Suppressor macrophage treated with lipopolysaccharide for 4 hours (primary cell): ENCODE results near the gene ECEL1.
"Not testable (repeated sequence)": the region's sequence is repeated elsewhere in the genome, so short reads cannot be mapped to it uniquely, and the experiment has no call there.

Experiments
- DNase-seq: peaks from one replicate; pipeline ENCODE4 v3.0.0-alpha.2; 2020

ECEL1 gene

DNA sequence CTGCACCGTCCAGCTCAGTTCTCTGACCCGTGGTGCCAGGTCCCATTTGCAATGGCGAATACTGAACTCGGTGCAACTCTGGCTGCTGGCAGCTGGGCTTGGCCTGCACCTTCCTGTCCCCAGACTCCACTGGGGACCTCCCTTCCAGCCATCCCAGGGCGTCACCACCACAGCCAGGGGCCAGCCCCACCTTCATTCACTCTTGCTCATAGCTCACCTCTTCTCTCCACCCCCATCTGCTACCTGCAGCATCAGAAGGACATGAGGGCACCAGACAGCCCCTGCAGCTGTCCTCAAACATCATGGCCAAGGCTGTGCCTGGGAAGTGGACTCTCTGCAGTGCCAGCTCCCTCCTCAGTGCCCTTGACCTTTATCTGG, 47.9 kb downstream of the ECEL1 start:
- no peak for DNase-seq

DNA sequence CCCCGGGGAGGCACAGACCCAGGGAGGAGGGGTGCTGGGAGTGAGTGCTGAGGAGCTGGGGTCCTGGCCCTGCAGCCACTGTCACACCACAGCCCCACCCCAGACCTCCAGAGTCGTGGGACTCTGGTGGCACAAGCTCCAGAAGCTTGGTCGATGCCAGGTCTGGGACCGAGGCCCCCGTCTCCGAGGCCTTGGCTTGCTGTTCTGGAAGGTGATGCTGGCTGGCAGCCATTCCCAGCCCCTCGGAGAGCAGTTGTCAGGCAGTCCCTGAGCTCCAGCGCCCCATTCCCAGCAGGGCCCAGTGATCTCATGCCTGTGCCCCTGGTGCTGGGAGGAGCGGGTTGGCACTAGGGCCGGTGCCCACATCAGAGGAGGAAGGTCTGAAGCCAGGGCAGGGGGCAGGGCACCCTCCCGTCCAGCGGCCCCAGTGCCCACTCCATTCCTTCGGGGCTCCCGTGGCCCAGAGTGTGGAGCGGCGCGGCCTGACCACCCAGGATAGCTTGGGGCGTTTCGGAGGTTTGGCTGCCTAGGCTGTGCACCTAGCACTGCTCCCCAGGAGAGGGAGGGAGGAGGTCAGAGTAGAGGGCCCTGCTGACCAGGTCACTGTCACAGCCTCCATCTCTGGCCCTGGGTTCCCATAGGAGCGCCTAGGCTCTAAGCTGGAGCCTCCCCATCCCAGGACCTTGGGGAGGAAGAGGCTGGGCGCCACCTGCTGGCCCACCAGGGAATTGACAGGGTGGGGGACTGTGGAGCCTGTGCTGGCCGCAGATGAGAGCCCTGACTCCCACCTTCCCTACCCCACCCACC, 48.5 kb downstream of the ECEL1 start:
- DNase-seq = peak; percentile 45

DNA sequence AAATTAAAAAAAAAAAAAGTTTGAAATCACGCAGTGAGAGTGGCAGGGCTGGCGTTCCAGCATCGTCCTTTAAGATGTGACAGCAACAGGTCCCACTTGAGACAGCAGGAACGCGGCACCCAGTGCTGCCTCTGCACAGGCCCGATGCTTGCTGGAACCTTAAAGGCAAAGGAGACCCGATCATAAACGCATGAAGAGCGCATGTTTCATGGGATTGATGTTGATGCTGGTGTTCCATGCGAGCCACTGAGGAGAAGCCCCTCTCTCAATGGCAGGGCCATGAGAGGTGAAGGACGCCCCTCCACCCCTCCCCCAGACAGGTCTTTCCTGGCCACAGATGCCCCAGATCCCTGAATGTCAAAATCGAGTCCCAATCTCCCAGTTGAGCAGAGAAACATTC, 49.5 kb downstream of the ECEL1 start:
- no peak for DNase-seq

DNA sequence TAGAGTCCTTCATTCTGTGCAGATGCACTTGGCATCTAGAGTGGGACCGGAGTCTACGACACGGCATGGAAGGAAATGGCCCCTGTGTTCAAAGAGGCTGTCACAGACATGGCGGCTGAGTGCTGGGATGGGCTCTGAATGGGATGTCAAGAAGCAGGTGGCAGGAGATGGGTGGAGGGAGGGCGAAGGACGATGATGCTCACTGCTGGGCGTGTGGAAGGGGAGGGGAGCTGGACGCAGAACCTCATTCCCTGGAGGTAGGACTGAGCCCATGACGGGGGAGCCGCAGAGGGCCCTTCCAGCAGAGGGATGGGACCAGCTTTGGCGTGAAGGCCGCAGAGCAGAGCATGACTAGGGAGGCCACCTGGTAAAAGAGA, 50.5 kb downstream of the ECEL1 start:
- DNase-seq = no peak

DNA sequence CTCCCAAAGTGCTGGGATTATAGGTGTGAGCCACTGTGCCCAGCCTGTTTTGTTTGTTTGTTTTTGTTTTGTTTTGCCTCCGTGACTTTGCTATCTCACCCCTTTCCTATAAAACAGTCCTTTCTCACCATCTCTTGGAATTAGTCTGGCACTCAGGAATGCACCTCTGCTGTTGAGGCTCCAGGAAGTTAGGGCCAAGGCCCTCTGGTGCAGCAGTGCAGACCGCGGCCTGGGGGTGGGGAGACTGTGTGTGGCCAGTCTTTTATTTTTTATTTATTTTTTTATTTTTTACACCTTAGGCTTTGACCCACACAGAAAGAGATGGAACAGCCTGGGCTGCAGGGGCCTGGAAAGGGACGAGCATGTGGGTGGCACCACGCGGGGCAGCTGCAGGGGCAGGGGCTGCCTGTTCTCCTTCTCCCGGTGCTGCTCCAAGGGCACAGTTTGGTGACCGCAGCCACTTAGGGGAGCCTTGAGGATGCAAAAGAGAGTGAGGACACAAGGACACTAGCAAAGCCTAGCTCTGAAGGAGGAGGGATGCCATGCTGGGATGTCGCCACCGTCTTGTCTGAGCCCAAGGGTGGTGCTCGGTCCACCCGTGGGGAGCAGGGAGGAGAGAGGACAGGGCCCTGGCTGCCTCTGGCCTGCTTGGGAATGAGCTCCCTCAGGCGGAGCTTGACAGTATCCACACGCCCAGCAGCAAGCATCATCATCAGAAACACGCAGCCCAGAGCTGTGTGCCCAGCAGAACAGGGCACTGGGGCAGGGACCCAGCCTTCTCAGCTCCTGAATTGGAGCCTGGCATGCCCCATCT, 51.0 kb downstream of the ECEL1 start:
- no peak for DNase-seq

DNA sequence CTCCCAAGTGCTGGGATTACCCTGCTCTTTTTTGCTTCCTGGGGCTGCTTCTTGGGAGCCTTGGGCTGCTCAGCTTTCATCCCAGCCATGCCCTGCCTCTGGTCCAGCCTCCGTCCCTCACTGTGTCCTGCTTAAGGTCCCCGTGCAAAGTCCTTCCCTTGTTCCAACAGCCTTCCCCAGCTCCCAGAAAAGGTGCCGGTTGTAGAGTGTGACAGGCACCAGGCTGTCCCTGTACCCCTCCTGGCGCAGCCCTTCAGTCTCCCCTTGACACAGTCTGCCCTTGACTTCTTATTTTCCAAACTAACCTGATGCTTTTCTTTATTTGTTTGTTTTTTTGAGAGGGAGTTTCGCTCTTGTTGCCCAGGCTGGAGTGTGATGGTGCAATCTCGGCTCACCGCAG, 51.8 kb downstream of the ECEL1 start:
- no peak for DNase-seq

DNA sequence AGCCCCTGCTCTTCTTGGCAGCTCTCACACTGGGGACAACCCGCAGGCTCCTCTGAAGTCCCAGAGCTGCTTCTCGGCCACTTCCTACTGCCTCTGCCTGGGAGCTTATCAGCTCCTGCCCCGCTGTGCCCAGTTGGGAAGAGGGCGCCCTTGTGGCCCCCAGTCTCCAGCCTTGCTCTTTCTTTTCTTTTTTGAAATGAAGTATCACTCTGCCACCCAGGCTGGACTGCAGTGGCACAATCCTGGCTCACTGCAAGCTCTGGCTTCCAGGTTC, 52.3 kb downstream of the ECEL1 start:
- no peak for DNase-seq

DNA sequence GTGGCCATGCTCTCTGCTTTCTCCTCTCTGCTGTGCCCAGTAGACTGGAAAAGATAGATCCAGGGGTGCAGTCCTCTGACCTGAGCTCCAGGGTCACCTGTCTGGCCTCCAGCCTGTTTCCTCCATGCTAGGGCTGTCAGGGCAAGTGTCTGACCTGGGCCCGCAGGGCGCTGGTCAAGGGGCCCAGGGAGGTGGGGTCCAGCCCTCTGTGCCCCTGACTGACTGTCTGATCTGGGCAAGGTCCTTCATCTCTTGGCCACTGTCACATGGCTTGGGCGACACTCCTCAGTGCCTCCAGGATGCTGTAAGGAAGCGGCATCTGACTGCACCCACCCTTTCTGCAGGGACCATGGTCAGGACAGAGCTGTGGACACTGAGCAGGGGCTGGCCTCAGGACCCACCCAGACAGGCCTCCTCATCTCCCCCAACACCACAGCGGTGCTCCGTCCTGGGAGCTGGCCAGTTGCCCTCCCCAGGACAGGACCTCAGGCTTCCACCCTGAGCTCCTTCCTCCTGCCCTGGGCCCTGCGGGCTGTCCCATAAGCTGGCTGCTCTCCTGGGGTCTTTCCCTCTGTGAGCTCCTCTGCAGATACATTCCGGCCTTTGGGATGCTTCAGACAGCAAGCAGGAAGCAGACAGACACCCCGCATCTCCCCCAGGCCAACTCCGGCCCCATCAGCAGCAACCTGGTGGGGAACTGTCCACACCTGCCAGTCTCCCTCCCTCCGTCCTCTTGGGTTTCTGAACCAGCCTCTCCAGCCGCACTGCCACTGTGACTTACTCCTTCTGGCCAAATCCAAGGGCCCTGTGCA, 52.9 kb downstream of the ECEL1 start:
- no peak for DNase-seq

DNA sequence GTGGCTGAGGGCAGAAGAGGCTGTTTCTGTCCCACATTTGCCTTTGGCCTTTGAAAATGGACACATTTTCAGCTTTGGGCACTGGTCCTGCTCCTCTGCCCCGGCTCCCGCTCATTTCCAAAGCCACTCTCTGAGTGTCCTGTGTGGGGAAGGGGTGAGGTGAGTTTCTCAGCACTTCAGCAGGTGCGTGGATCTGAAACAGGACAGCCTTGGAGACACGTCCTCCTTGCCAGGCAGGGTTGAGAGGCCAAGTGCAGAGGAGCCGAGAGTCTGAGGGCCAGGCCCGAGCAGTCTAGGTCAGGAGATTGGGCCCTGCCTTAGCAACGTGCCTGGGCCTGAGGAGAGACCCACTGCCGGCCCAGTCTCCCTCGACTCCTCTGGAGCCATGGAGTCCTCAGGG, 53.5 kb downstream of the ECEL1 start:
- no peak for DNase-seq

DNA sequence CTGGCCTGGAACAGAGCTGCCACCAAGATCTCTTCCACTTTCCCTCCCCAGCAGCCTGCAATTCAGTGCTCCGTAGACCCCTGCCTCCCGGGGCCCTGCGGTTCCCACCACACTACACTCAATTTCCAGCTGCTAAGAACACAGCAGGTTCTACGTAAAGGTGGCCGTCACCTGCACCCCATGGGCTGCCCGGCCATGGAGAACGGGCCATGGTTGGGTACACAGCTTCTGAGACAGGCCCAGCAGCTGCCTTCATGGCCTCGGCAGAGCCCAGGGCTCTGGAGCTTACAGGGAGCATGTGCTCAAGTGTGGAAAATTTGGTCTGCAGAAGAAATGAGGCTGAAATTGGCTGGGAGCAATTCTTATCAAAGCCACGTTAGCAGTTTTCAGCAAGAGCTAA, 54.0 kb downstream of the ECEL1 start:
- DNase-seq = not testable (repeated sequence)

DNA sequence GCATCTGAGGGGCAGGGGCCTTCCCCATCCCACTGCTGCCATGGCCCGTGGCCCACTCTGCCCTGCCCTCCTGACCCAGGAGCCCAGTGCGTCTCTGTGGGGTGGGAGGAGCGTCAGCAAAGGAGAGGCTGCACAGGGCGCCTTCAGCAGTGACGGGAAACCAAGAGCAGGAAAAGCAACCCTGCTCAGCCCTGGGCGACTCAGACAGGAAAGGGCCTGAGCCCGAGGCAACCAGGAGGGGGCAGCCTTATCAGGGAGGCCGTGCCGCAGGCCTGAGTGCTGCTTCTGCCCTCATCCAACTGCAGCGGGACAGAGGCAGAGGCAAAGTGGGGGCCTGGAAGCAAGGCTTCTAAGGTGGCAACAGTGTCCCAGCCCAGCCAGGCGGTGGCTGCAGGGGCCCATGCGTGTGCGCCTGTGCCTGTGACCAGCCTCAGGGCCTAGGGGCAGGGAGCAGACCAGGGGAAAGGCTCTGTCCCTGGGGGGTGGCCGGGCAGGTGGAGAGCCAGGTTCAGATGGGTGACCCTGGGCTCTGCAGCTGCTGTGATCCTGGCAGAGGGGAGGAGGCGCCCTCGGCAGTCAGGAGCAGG, 54.9 kb downstream of the ECEL1 start:
- no peak for DNase-seq

DNA sequence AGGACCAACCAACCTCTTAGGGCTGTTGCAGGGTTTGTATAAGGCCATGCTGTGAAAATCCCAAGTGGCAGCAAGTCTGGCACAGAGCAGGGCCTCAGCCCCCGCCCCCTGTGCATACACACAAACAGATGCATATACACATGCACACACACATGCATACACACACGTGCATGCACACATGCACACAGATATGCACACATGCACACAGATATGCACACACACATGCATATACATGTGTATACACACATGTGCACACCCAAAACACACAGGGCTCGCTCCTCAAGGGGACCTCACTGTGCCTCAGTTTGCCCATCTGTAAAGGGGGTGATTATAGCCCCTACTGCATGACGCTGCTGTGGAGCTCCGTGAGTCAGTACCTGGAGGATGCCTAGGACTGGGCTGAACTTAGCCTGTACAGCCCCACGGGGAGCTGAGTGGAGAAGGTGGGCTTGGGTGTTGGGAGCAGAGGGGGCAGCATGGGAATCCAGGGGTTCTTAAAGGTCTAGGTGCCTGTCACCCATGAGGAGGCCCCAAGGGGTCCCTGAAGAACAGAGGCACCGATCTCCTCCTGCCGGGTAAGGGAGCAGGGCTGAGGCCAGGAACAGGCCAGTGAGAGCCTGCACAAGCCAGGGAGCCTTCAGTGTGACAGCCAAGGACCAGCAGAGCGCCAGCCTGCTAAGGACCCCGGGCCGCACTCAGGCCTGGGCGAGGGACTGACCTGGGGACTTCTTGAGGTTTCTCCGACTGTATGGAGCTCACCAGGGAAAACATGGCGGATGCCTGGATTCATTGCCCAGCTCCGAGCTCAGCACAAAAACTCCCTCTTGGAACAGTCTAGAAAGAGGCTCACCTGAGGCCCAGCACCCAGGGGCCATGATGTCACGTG, 55.7 kb downstream of the ECEL1 start:
- no peak for DNase-seq
